ENCODE data around the gene LY6G5C. TPM values are rescaled to one million over a fixed set of nuclear protein-coding genes. Genes with fewer than 3 reads are reported as not detected.

LY6G5C gene
- total and polyA plus RNA-seq, 9 of the 15 experiments (the other 6 are each of a cell fraction or from before 2014, with no cell fraction given): 0.10 to 0.67 (median 0.46) TPM; not detected in 4

GRCh38 chr6:31725502-31726350 is 44.9 kb upstream of the LY6G5C start (continued):
- TF ChIP-seq CXXC5 (CRISPR knock-in tag; IDR thresholded peaks at IDR 0.05) (peak; percentile 77), PATZ1 (CRISPR knock-in tag; IDR thresholded peaks at IDR 0.05; ENCODE audit: borderline replicate concordance) (0 out of 2 replicates have a peak, but pooled peaks have one; percentile 7), VEZF1 (CRISPR knock-in tag; IDR thresholded peaks at IDR 0.05) (no peak), AFF4 (CRISPR knock-in tag; IDR thresholded peaks at IDR 0.05) (peak; percentile 51; the same call in 1 of the 2 replicates), FOXO4 (CRISPR knock-in tag; IDR thresholded peaks at IDR 0.05) (no peak), MAZ (CRISPR knock-in tag; conservative IDR thresholded peaks at IDR 0.05 in 1 of 2, IDR thresholded peaks at IDR 0.05 in 1 of 2) (peak in 1 of 2 experiments; percentile 74; a peak in 2 of 4 replicates), ZBTB49 (CRISPR knock-in tag; IDR thresholded peaks at IDR 0.05; ENCODE audit: borderline replicate concordance) (no peak), HEY1 (CRISPR knock-in tag; IDR thresholded peaks at IDR 0.05; ENCODE audit: borderline replicate concordance) (no peak), EWSR1 (IDR thresholded peaks at IDR 0.05; ENCODE audit: borderline replicate concordance, low read depth, partially characterized antibody) (no peak)
- TF ChIP-seq, protein P1, sequence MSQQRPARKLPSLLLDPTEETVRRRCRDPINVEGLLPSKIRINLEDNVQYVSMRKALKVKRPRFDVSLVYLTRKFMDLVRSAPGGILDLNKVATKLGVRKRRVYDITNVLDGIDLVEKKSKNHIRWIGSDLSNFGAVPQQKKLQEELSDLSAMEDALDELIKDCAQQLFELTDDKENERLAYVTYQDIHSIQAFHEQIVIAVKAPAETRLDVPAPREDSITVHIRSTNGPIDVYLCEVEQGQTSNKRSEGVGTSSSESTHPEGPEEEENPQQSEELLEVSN (IDR thresholded peaks at IDR 0.05; ENCODE audit: borderline replicate concordance in 1 of 2, extremely low read depth in 1 of 2, insufficient read depth in 1 of 2, insufficient read length in 1 of 2, low read depth in 1 of 2, low read length in 1 of 2, poor library complexity in 1 of 2, severe bottlenecking in 1 of 2): no peak
